HepG2 (cell line): ENCODE results near the gene SIGLEC8. TPM values are rescaled to one million over a fixed set of nuclear protein-coding genes. Genes with fewer than 3 reads are reported as not detected.

Experiments
- AFF4 ChIP-seq: sonication (generic); formaldehyde crosslinking; IDR thresholded peaks from 2 replicates; pipeline ENCODE4 v1.4.0; 2020; ENCODE audit warnings: missing genetic modification reagents
- BRF2 ChIP-seq: sonication (generic); formaldehyde crosslinking; IDR thresholded peaks from 2 replicates; pipeline ENCODE4 v1.8.1; 2022; ENCODE audit warnings: mild to moderate bottlenecking, missing genetic modification reagents
- CREM ChIP-seq, 2 experiments: sonication (generic) in 1 of 2; formaldehyde crosslinking in 1 of 2; IDR thresholded peaks; 2 replicates each; pipeline versions ENCODE4 v1.4.0 to v1.6.1; 2016 to 2020; ENCODE audit warnings: antibody characterized with exemption in 1 of 2, mild to moderate bottlenecking in 1 of 2, missing genetic modification reagents in 1 of 2
- ERF ChIP-seq: IDR thresholded peaks from 2 replicates; pipeline ENCODE4 v1.6.1; 2018; ENCODE audit warnings: missing biosample characterization, missing genetic modification reagents
- FOXJ3 ChIP-seq: sonication (generic); formaldehyde crosslinking; IDR thresholded peaks from 2 replicates; pipeline ENCODE4 v1.4.0; 2020; ENCODE audit warnings: missing genetic modification reagents, mild to moderate bottlenecking, borderline replicate concordance
- GPN1 ChIP-seq: sonication (generic); formaldehyde crosslinking; IDR thresholded peaks from 2 replicates; pipeline ENCODE4 v1.5.1; 2020; ENCODE audit warnings: missing genetic modification reagents, borderline replicate concordance
- GRHL1 ChIP-seq: sonication (generic); formaldehyde crosslinking; conservative IDR thresholded peaks from 2 replicates; pipeline ENCODE4 v1.8.0; 2022; ENCODE audit warnings: missing genetic modification reagents
- GTF2F1 ChIP-seq: fragments of 150-350 bp; IDR thresholded peaks from 2 replicates; pipeline ENCODE4 v1.6.1; 2014; ENCODE audit warnings: low read length
- HOXD1 ChIP-seq: sonication (generic); formaldehyde crosslinking; IDR thresholded peaks from 2 replicates; pipeline ENCODE4 v1.5.0; 2020; ENCODE audit warnings: missing genetic modification reagents
- MAFK ChIP-seq, 2 experiments: IDR thresholded peaks in 1 of 2; conservative IDR thresholded peaks in 1 of 2; 2 replicates each; pipeline ENCODE4 v1.6.1; 2011; ENCODE audit warnings: improper control_type of control experiment in 2 of 2, low read length in 2 of 2
- MIER2 ChIP-seq: IDR thresholded peaks from 2 replicates; pipeline ENCODE4 v1.6.1; 2016; ENCODE audit warnings: missing biosample characterization, missing genetic modification reagents
- MZF1 ChIP-seq: sonication (generic); formaldehyde crosslinking; IDR thresholded peaks from 2 replicates; pipeline ENCODE4 v1.8.1; 2023; ENCODE audit warnings: mild to moderate bottlenecking, missing genetic modification reagents, borderline replicate concordance
- NFKBIZ ChIP-seq: IDR thresholded peaks from 2 replicates; pipeline ENCODE4 v1.6.1; 2018; ENCODE audit warnings: missing genetic modification reagents, missing compliant biosample characterization
- RAD21 ChIP-seq: fragments of 450-650 bp; formaldehyde crosslinking; IDR thresholded peaks from 2 replicates; pipeline ENCODE4 v1.5.0; 2020; ENCODE audit warnings: mild to moderate bottlenecking
- RELA ChIP-seq: sonication (generic); formaldehyde crosslinking; IDR thresholded peaks from 2 replicates; pipeline ENCODE4 v1.4.0; 2020; ENCODE audit warnings: missing genetic modification reagents
- RFXANK ChIP-seq: IDR thresholded peaks from 2 replicates; pipeline ENCODE4 v1.6.1; 2016
- SMC3 ChIP-seq: IDR thresholded peaks from 2 replicates; pipeline ENCODE4 v1.6.1; 2011; ENCODE audit warnings: low read length, improper control_type of control experiment
- SSRP1 ChIP-seq: IDR thresholded peaks from 2 replicates; pipeline ENCODE4 v1.6.1; 2016; ENCODE audit warnings: control low read depth
- ZBTB14 ChIP-seq: sonication (generic); formaldehyde crosslinking; IDR thresholded peaks from 2 replicates; pipeline ENCODE4 v1.4.0; 2020; ENCODE audit warnings: missing genetic modification reagents
- ZMYM3 ChIP-seq: sonication (generic); formaldehyde crosslinking; IDR thresholded peaks from 2 replicates; pipeline ENCODE4 v1.5.1; 2020; ENCODE audit warnings: mild to moderate bottlenecking, missing genetic modification reagents
- ZNF354B ChIP-seq: sonication (generic); formaldehyde crosslinking; IDR thresholded peaks from 2 replicates; pipeline ENCODE4 v1.8.0; 2022; ENCODE audit warnings: mild to moderate bottlenecking, missing genetic modification reagents
- ZNF510 ChIP-seq: sonication (generic); formaldehyde crosslinking; IDR thresholded peaks from 2 replicates; pipeline ENCODE4 v1.4.0; 2020; ENCODE audit warnings: low read depth, mild to moderate bottlenecking, missing genetic modification reagents
- ZNF564 ChIP-seq: sonication (generic); formaldehyde crosslinking; IDR thresholded peaks from 2 replicates; pipeline ENCODE4 v1.8.1; 2023; ENCODE audit warnings: mild to moderate bottlenecking, missing genetic modification reagents
- ZNF790 ChIP-seq: sonication (generic); formaldehyde crosslinking; IDR thresholded peaks from 2 replicates; pipeline ENCODE4 v1.8.0; 2022; ENCODE audit warnings: missing genetic modification reagents, mild to moderate bottlenecking, borderline replicate concordance
- polyA plus RNA-seq, 8 experiments: library from polyadenylated mRNA; depleted of rRNA in 3 of 8; stranded (reverse) in 7 of 8; unstranded in 1 of 8; fragments of >200 nt; fragmentation: Illumina TruSeq in 4 of 8; extraction: Trizol in 4 of 8; gene quantifications; 2 replicates each; pipeline versions ENCODE4 v1.2.1 to v1.2.3, GENCODE V29; 2011 to 2016; ENCODE audit warnings: low read depth in 4 of 8, missing spikeins in 1 of 8, mixed read lengths in 1 of 8; ENCODE audit not compliant: insufficient read depth in 1 of 8
- total RNA-seq, 5 experiments: library from RNA; depleted of rRNA; stranded (reverse); fragments of >200 nt; fragmentation: Illumina TruSeq; extraction: Trizol; gene quantifications; 2 replicates each; pipeline ENCODE4 v1.2.3, GENCODE V29; 2016; ENCODE audit warnings: low read depth in 1 of 5

Gene SIGLEC8
- total and polyA plus RNA-seq, 2 of the 13 experiments (the other 11 are each of a cell fraction or from before 2014, with no cell fraction given), result not detected

GRCh38 chr19:51473009-51473707 is 14.9 kb upstream of the SIGLEC8 start (continued):
- no peak for TF ChIP-seq MAFK (conservative IDR thresholded peaks at IDR 0.05 in 1 of 2, IDR thresholded peaks at IDR 0.05 in 1 of 2; ENCODE audit: low read length in 2 of 2)
- no peak for TF ChIP-seq ZNF354B (CRISPR knock-in tag)
- no peak for TF ChIP-seq CREM (IDR thresholded peaks at IDR 0.05)
- no peak for TF ChIP-seq CREM (CRISPR knock-in tag; IDR thresholded peaks at IDR 0.05)
- no peak for TF ChIP-seq HOXD1
- no peak for TF ChIP-seq ZBTB14 (CRISPR knock-in tag)
- peak; percentile 57; the same call in 1 of the 2 replicates for TF ChIP-seq MIER2 (CRISPR knock-in tag)
- no peak for TF ChIP-seq RFXANK (CRISPR knock-in tag)
- TF ChIP-seq GPN1 (CRISPR knock-in tag), result no peak
- TF ChIP-seq ZMYM3 (CRISPR knock-in tag), result no peak
- no peak for TF ChIP-seq BRF2 (CRISPR knock-in tag)
- TF ChIP-seq FOXJ3 (CRISPR knock-in tag), result no peak
- TF ChIP-seq GRHL1 (CRISPR knock-in tag), result no peak
- no peak for TF ChIP-seq RELA (CRISPR knock-in tag)
- no peak for TF ChIP-seq MZF1
- no peak for TF ChIP-seq SSRP1 (CRISPR knock-in tag)
- no peak for TF ChIP-seq ZNF510 (CRISPR knock-in tag)
- TF ChIP-seq ERF, result no peak
- TF ChIP-seq RAD21 (CRISPR knock-in tag), result peak; percentile 56
- TF ChIP-seq ZNF790 (CRISPR knock-in tag), result no peak
- peak; percentile 88 for TF ChIP-seq SMC3
- TF ChIP-seq ZNF564 (CRISPR knock-in tag), result no peak
- no peak for TF ChIP-seq AFF4 (CRISPR knock-in tag)
- no peak for TF ChIP-seq NFKBIZ (CRISPR knock-in tag)
- TF ChIP-seq GTF2F1, result no peak
